GM10847 (cell line): Measurements from ENCODE around the gene EPHB1.

Source experiments
- POLR2A ChIP-seq: IDR thresholded peaks from 2 replicates; pipeline ENCODE4 v1.6.1; 2011; ENCODE audit not compliant: insufficient read length; ENCODE audit errors: extremely low read depth

EPHB1 gene

GRCh38 chr3:134797741-134798451 is 2.8 kb downstream of the EPHB1 start:
- no peak for TF ChIP-seq POLR2A

- no peak for TF ChIP-seq POLR2A
These were observed 3.7 kb downstream of the EPHB1 start for GRCh38 chr3:134798681-134799311.

GRCh38 chr3:134799393-134799792 is 4.3 kb downstream of the EPHB1 start:
- TF ChIP-seq POLR2A, result no peak

GRCh38 chr3:134801204-134801958 is 6.3 kb downstream of the EPHB1 start:
- TF ChIP-seq POLR2A, result no peak

GRCh38 chr3:134802428-134803050 is 7.5 kb downstream of the EPHB1 start:
- no peak for TF ChIP-seq POLR2A

- TF ChIP-seq POLR2A, result no peak
These were observed 8.0 kb downstream of the EPHB1 start for GRCh38 chr3:134803051-134803505.

- no peak for TF ChIP-seq POLR2A
These were observed 8.6 kb downstream of the EPHB1 start for GRCh38 chr3:134803652-134804051.

GRCh38 chr3:134804508-134805480 is 9.7 kb downstream of the EPHB1 start:
- TF ChIP-seq POLR2A, result no peak

- no peak for TF ChIP-seq POLR2A
These were observed 12.1 kb downstream of the EPHB1 start for GRCh38 chr3:134807189-134807588.

GRCh38 chr3:134808835-134809234 is 13.8 kb downstream of the EPHB1 start:
- TF ChIP-seq POLR2A, result no peak

GRCh38 chr3:134809427-134810051 is 14.5 kb downstream of the EPHB1 start:
- TF ChIP-seq POLR2A, result no peak

GRCh38 chr3:134810052-134810435 is 15.0 kb downstream of the EPHB1 start:
- TF ChIP-seq POLR2A, result no peak

- no peak for TF ChIP-seq POLR2A
These were observed 15.8 kb downstream of the EPHB1 start for GRCh38 chr3:134810850-134811249.

- no peak for TF ChIP-seq POLR2A
These were observed 18.6 kb downstream of the EPHB1 start for GRCh38 chr3:134813618-134814017.

GRCh38 chr3:134815519-134815918 is 20.5 kb downstream of the EPHB1 start:
- TF ChIP-seq POLR2A, result no peak

- TF ChIP-seq POLR2A, result no peak
These were observed 21.6 kb downstream of the EPHB1 start for GRCh38 chr3:134816623-134817022.
